ENCODE results near the gene CENPB.
A peak's percentile ranks its signal among the peaks of the same experiment; 100 is the strongest.

CENPB gene

GRCh38 chr20:3786126-3786484, 435 bp downstream of the CENPB start:
- H3K27ac ChIP-seq, result peak overlapping the region; percentile 70 to 85
- peak overlapping the region; percentile 84 for H3K4me3 ChIP-seq
- no peak for TF ChIP-seq CTCF (IDR thresholded peaks at IDR 0.05)
- no peak for DNase-seq (ENCODE audit: low spot score)

GRCh38 chr20:3785240-3786125, 1.1 kb downstream of the CENPB start:
- Histone ChIP-seq H3K4me3 (peak overlapping the region; percentile 84), H3K27ac (peak overlapping the region; percentile 70 to 85)
- no peak for DNase-seq (ENCODE audit: low spot score)

GRCh38 chr20:3784863-3785239, 1.7 kb downstream of the CENPB start:
- Histone ChIP-seq H3K4me3 (peak overlapping the region; percentile 84), H3K27ac (peak overlapping the region in 1 of 2 donors; percentile 85)
- TF ChIP-seq CTCF (IDR thresholded peaks at IDR 0.05), result no peak
- no peak for DNase-seq (ENCODE audit: low spot score)

More at GRCh38 chr20:3785240-3786125, 1.1 kb downstream of the CENPB start:
- no peak for TF ChIP-seq CTCF (IDR thresholded peaks at IDR 0.05)

- TF ChIP-seq CTCF (IDR thresholded peaks at IDR 0.05), result no peak
Observed at GRCh38 chr20:3784216-3784853, 2.2 kb downstream of the CENPB start.

GRCh38 chr20:3783511-3784195, 2.9 kb downstream of the CENPB start:
- DNase-seq (ENCODE audit: low spot score), result no peak
- peak overlapping the region in 1 of 2 donors; percentile 40 for H3K27ac ChIP-seq
- H3K4me3 ChIP-seq, result peak overlapping the region; percentile 84
- no peak for TF ChIP-seq CTCF (IDR thresholded peaks at IDR 0.05)

More at GRCh38 chr20:3784216-3784853, 2.2 kb downstream of the CENPB start:
- Histone ChIP-seq H3K27ac (peak overlapping the region in 1 of 2 donors; percentile 40), H3K4me3 (peak overlapping the region; percentile 84)
- DNase-seq (ENCODE audit: low spot score), result no peak

- Histone ChIP-seq H3K4me3 (no peak overlapping the region), H3K27ac (peak overlapping the region in 1 of 2 donors; percentile 9)
- DNase-seq (ENCODE audit: low spot score), result no peak
- TF ChIP-seq CTCF (IDR thresholded peaks at IDR 0.05), result no peak
Observed at GRCh38 chr20:3783068-3783489, 3.5 kb downstream of the CENPB start.
